Liver (tissue), 9 donors: ENCODE results near the gene KIFC3. TPM values are rescaled to one million over a fixed set of nuclear protein-coding genes. Genes with fewer than 3 reads are reported as not detected.

ENCODE experiments used
- DNase-seq: peaks from one replicate; pipeline ENCODE4 v3.0.0-alpha.2; 2017; ENCODE audit warnings: low spot score
- H3K27ac ChIP-seq, 2 donors: one replicate each; pipeline ENCODE4 v1.7.0; 2013; ENCODE audit warnings: inconsistent platforms in 2 of 2, low read length in 2 of 2, control low read depth in 1 of 2, low read depth in 1 of 2, mild to moderate bottlenecking in 1 of 2
- H3K27me3 ChIP-seq, 4 donors: one replicate each; pipeline versions ENCODE4 v1.6.1 to v1.7.0; 2013; ENCODE audit warnings: low read length in 3 of 4, inconsistent platforms in 1 of 4, mild to moderate bottlenecking in 1 of 4, moderate library complexity in 1 of 4; ENCODE audit not compliant: control insufficient read depth in 4 of 4, insufficient read depth in 4 of 4
- H3K36me3 ChIP-seq, 4 donors: one replicate each; pipeline versions ENCODE4 v1.6.1 to v1.7.0; 2013; ENCODE audit warnings: low read length in 3 of 4, mild to moderate bottlenecking in 3 of 4, low read depth in 1 of 4, moderate library complexity in 1 of 4; ENCODE audit not compliant: control insufficient read depth in 4 of 4, insufficient read depth in 3 of 4
- H3K4me1 ChIP-seq, 4 donors: one replicate each; pipeline versions ENCODE4 v1.6.1 to v1.7.0; 2013; ENCODE audit warnings: low read length in 3 of 4, mild to moderate bottlenecking in 3 of 4, moderate library complexity in 1 of 4; ENCODE audit not compliant: control insufficient read depth in 4 of 4, insufficient read depth in 4 of 4
- H3K4me3 ChIP-seq, 3 donors: one replicate each; pipeline versions ENCODE4 v1.6.1 to v1.7.0; 2013; ENCODE audit warnings: low read length in 3 of 3, control low read depth in 1 of 3, low read depth in 1 of 3, mild to moderate bottlenecking in 1 of 3
- H3K9ac ChIP-seq, 2 donors: one replicate each; pipeline ENCODE4 v1.7.0; 2013; ENCODE audit warnings: low read length in 2 of 2, mild to moderate bottlenecking in 2 of 2, moderate library complexity in 2 of 2, control low read depth in 1 of 2, low read depth in 1 of 2
- H3K9me3 ChIP-seq, 4 donors: one replicate each; pipeline versions ENCODE4 v1.6.1 to v1.7.0; 2013; ENCODE audit warnings: low read length in 3 of 4; ENCODE audit not compliant: control insufficient read depth in 4 of 4
- CTCF ChIP-seq: fragments of 150-350 bp; IDR thresholded peaks from 2 replicates; pipeline ENCODE4 v1.5.1; 2017; ENCODE audit warnings: improper control_type of control experiment, low read depth, low read length; ENCODE audit not compliant: missing input control
- EGR1 ChIP-seq, 2 donors: IDR thresholded peaks; 2 replicates each; pipeline ENCODE4 v1.6.1; 2016 to 2018; ENCODE audit warnings: antibody characterized with exemption in 2 of 2, low read depth in 2 of 2
- FOXA2 ChIP-seq: IDR thresholded peaks from 2 replicates; pipeline ENCODE4 v1.6.1; 2016; ENCODE audit warnings: antibody characterized with exemption
- GABPA ChIP-seq, 2 donors: IDR thresholded peaks in 1 of 2; conservative IDR thresholded peaks in 1 of 2; 2 replicates each; pipeline ENCODE4 v1.6.1; 2016; ENCODE audit warnings: antibody characterized with exemption in 2 of 2, mild to moderate bottlenecking in 1 of 2, moderate library complexity in 1 of 2
- HNF4G ChIP-seq: IDR thresholded peaks from 2 replicates; pipeline ENCODE4 v1.6.1; 2016; ENCODE audit warnings: antibody characterized with exemption
- JUND ChIP-seq, 2 donors: IDR thresholded peaks; 2 replicates each; pipeline ENCODE4 v1.6.1; 2016; ENCODE audit warnings: antibody characterized with exemption in 2 of 2
- RAD21 ChIP-seq, 2 donors: IDR thresholded peaks; 2 replicates each; pipeline ENCODE4 v1.6.1; 2016; ENCODE audit warnings: antibody characterized with exemption in 2 of 2, mild to moderate bottlenecking in 2 of 2
- REST ChIP-seq: IDR thresholded peaks from 2 replicates; pipeline ENCODE4 v1.6.1; 2016; ENCODE audit warnings: antibody characterized with exemption, mild to moderate bottlenecking
- SP1 ChIP-seq: IDR thresholded peaks from 2 replicates; pipeline ENCODE4 v1.6.1; 2018; ENCODE audit warnings: antibody characterized with exemption, mild to moderate bottlenecking
- ZBTB33 ChIP-seq: IDR thresholded peaks from 2 replicates; pipeline ENCODE4 v1.6.1; 2016; ENCODE audit warnings: antibody characterized with exemption
- WGBS: extraction: QIAGEN DNeasy Blood & Tissue Kit; methylation state at CpG from one replicate; pipeline ENCODE4 v1.1.7; 2013; 5-methylcytosine and 5-hydroxymethylcytosine counted together
- polyA plus RNA-seq, 2 donors: library from polyadenylated mRNA; stranded (reverse) in 1 of 2; unstranded in 1 of 2; fragments of 200-250 nt in 1 of 2; fragments of >200 nt in 1 of 2; fragmentation: Nextera tagmentation in 1 of 2; extraction: Ambion mirVana in 1 of 2; gene quantifications; one replicate each; pipeline versions ENCODE4 v1.2.1 to v1.2.3, GENCODE V29; 2013 to 2015
- total RNA-seq, 2 donors: library from RNA; depleted of rRNA; stranded (reverse); fragments of >200 nt; gene quantifications; one replicate each; pipeline ENCODE4 v1.2.3, GENCODE V29; 2014
- donor health status: healthy.
- donor health status: healthy.
- donor health status: healthy.
- donor health status: healthy.
- donor health status: healthy.

KIFC3 gene
- total and polyA plus RNA-seq, 4 donors = 16.5 to 103 (median 27.4) TPM

GRCh38 chr16:57764341-57765159, 37.7 kb downstream of the KIFC3 start:
- Histone ChIP-seq H3K9ac (no peak overlapping the region), H3K27me3 (no peaks in the 10 kb centered on the region)

GRCh38 chr16:57764006-57764340, 38.3 kb downstream of the KIFC3 start:
- Histone ChIP-seq H3K36me3 (peaks cover 15 to 84% (median 25%) of the 10 kb centered on the region in 4 donors), H3K27ac (no peak overlapping the region), H3K4me1 (no peaks in the 10 kb centered on the region), H3K9ac (no peak overlapping the region), H3K27me3 (no peaks in the 10 kb centered on the region), H3K9me3 (no peaks in the 10 kb centered on the region), H3K4me3 (no peak overlapping the region)
- TF ChIP-seq JUND (IDR thresholded peaks at IDR 0.05) = no peak
- no peak for TF ChIP-seq HNF4G
- TF ChIP-seq ZBTB33 = no peak
- no peak for TF ChIP-seq RAD21 (IDR thresholded peaks at IDR 0.05)
- TF ChIP-seq FOXA2 = no peak
- no peak for TF ChIP-seq EGR1 (IDR thresholded peaks at IDR 0.05; ENCODE audit: low read depth in 2 of 2)
- TF ChIP-seq CTCF = no peak
- no peak for TF ChIP-seq GABPA (IDR thresholded peaks at IDR 0.05 in 1 of 2, conservative IDR thresholded peaks at IDR 0.05 in 1 of 2)
- no peak for TF ChIP-seq REST
- TF ChIP-seq SP1 = no peak
- 94% methylated on average over 9 of the region's 9 CpGs for WGBS
- DNase-seq = no peak

More at GRCh38 chr16:57764341-57765159, 37.7 kb downstream of the KIFC3 start:
- 83% methylated on average over 6 of the region's 6 CpGs for WGBS
- H3K27ac ChIP-seq = no peak overlapping the region
- DNase-seq = no peak
- TF ChIP-seq HNF4G (no peak), CTCF (no peak), EGR1 (IDR thresholded peaks at IDR 0.05; ENCODE audit: low read depth in 2 of 2) (no peak), RAD21 (IDR thresholded peaks at IDR 0.05) (no peak)
- H3K9me3 ChIP-seq = no peaks in the 10 kb centered on the region
- no peaks in the 10 kb centered on the region for H3K4me1 ChIP-seq
- H3K36me3 ChIP-seq = peaks cover 18 to 84% (median 27%) of the 10 kb centered on the region in 4 donors
- H3K4me3 ChIP-seq = no peak overlapping the region
